HG02678 (cell line): ENCODE data around the gene GCNT3.

ENCODE experiments used
- ATAC-seq: cut with Tn5 transposase; IDR thresholded peaks from one replicate; pipeline ENCODE4 v1.9.1; 2021; ENCODE audit warnings: mild to moderate bottlenecking, moderate library complexity; ENCODE audit not compliant: unreplicated experiment

Gene GCNT3

GRCh38 chr15:59611276-59612260 is at the start of gene GCNT3:
Gene GCNT3, plus strand, starts transcription at chr15:59611783. Its CDS starts 6,456 bp downstream, at chr15:59618239.
- no peak for ATAC-seq

DNA sequence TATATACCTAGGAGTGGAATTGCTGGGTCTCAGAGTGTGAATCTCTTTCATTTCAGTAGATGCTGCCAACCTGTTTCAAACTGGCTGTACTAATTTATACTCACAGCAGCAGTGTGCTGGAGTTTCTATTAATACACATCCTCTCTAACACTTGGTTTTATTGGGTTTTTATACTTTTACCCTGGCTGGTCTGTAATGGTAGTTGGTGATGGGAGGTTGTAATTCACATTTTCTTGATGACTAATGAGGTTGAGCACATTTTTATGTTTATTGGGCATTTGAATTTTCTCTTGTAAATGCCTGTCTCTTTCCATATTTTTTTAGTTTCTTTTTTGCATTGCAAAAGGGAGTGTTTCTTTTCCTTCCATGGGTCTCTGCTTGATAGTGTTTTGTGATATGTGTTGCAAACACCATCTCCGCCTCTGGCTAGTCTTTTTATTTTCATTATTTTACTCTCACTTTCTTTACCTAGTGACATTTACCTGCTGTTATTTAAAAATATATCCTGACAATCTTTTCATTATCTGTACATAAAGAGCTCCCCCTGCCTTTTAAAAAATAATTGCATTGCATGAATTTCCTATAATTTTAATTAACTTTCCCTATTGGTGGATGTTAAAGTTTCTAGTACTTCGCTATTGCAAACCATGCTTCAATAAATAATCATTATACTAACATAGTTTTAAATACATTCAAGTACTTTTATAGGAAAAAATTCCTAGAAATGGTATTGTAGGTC is 49.0 kb upstream of the GCNT3 start:
- no peak for ATAC-seq

DNA sequence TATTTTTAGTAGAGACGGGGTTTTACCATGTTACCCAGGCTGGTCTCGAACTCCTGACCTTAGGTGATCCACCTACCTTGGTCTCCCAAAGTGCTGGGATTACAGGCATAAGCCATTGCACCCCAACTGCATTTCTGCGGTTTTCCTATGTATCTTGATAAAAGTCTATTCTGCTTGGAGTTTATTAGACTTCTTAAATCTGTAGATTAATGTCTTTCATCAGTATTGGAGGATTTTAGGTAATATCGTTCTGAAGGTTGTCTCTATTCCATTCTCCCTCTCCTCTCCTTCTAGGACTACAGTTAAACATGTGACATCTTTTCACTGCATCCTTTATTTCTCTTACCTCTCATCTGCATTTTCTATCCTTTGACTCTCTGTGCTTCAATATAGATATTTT is 46.3 kb upstream of the GCNT3 start:
- ATAC-seq = no peak

- no peak for ATAC-seq
Observed at GRCh38 chr15:59567324-59567723, 44.3 kb upstream of the GCNT3 start.

DNA sequence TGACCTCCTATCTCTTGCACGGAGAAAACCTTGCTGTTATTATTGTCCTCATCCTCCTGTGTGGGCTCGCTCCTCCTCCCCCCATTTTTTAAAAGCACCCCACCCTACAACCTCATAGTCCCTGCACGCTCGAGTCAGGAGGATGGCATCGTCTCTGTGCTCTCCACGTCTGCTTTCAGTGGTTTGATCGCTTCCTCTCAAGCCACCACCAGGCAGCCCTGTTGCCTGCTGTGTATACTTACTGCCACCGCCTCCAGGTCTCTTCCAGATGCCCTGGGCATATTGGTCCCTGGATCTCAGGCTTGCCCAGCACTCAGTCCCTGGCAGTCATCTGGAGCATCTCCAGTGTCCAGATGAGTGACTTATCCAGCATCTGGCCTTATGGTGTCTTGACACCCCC is 42.1 kb upstream of the GCNT3 start:
- ATAC-seq = no peak

DNA sequence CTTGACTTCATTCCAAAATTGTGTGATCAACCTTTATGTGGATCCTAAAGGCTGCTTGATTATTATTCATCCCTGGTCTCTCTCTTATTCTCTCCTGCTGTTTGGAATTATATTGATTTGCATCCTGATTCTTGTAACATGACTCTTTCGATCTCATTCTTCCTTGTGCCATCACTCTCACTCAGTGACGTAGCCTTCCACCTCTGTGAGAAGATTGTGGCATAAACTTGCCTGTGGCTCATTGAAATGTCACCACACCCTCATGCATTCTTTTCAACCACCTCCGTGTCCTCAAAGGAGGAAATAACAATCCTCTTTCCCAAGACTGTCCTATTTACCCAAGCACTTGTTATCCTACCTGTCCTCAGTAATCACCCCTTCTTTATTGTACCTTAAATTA is 41.3 kb upstream of the GCNT3 start:
- ATAC-seq = no peak

DNA sequence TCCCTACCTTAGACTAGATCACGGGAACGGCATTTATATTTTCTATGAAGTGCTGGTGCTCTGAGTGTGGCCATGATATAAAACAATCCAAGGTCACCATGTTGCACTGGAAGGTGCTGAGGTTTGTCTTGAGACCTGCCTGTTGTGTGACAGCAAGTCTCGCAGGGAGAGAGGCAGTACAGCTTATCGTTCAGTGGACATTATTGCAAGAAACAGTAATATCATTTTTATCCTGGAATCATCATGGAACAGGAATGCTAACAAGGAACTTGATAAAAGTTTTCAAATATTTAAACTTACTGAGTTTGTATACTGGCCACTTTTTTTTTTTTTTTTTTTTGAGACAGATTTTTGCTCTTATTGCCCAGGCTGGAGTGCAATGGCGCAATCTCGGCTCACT is 40.0 kb upstream of the GCNT3 start:
- ATAC-seq = no peak

DNA sequence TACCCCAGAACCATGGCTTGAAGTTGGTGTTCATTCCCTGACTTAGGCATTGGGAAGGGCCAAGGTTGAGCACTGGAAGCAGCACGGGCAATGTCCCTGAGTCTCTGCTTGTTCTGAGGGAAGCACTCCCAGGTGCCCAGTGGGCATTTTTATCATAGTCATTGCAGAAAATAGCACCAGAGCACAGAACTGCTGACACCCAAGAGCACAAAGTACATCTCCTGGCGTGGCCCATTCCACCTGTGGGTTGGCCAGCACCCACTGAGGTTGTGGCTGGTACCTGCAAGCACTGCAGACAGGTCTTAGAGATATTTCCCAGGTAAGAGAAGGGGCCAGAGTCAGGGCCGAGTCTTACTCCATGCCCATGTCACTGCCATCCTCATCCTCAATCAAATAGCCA is 28.5 kb upstream of the GCNT3 start:
- no peak for ATAC-seq

GRCh38 chr15:59587085-59587826 is 24.3 kb upstream of the GCNT3 start:
- no peak for ATAC-seq

DNA sequence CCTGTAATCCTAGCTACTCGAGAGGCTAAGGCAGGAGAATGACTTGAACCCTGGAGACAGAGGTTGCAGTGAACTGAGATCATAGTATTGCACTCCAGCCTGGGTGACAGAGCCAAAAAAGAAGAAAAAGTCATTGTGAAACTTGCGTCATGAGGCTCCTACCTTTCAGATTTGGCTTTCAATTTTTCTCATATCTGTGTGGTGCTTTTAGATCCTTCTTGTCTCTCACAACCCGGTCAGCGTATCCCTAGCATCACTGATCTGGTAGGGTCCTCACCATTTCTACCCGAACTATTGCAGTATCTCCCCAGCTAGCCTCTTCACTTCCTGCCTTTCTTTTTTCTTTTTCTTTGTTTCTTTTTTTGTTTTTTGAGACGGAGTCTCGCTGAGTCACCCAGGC is 21.6 kb upstream of the GCNT3 start:
- no peak for ATAC-seq

DNA sequence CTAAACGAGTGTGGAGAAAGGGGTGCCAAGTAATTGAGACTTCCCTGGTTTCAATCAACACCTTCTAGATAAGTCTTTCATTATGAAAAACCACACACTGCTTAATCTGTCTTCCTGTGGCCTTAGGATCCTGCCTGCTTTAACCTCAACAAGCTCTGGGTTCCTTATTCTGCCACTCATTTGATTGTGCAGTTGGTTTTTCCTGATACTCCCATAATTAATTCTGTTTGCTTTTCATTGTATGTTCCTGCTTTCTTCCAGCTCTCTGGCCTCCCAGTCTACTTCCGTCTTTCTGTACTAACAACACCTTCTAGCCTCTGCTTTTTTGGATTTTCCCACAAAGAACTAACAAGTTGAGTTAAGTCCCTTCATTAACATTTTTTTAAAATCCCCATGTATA is 20.2 kb upstream of the GCNT3 start:
- no peak for ATAC-seq

GRCh38 chr15:59594493-59594942 is 17.1 kb upstream of the GCNT3 start:
- no peak for ATAC-seq

- no peak for ATAC-seq
Observed at GRCh38 chr15:59594991-59595390, 16.6 kb upstream of the GCNT3 start.

DNA sequence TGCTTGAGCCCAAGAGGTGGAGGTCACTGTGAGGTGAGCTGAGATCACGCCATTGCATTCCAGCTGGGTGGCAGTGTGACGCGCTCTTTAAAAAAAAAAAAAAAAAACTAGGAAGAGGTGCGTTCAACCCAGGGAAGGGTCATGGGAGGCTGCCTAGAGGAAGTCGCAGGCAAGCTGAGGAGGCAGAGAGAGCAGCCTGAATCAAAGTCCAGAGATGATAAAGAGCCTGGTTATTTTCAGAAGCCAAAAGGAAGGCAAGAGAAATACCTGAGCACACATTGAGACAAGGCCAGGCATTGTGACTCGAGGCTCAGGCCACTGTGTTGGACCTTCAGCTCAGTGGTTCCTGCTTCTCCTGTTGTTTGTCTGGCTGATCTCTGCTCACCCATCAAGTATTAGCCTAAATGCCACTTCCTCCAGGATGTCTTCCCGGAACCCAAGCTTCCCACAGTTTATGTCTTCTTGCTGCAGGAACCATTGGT is 16.1 kb upstream of the GCNT3 start:
- no peak for ATAC-seq

GRCh38 chr15:59596640-59597039 is 14.9 kb upstream of the GCNT3 start:
- no peak for ATAC-seq

GRCh38 chr15:59598461-59598860 is 13.1 kb upstream of the GCNT3 start:
- no peak for ATAC-seq

DNA sequence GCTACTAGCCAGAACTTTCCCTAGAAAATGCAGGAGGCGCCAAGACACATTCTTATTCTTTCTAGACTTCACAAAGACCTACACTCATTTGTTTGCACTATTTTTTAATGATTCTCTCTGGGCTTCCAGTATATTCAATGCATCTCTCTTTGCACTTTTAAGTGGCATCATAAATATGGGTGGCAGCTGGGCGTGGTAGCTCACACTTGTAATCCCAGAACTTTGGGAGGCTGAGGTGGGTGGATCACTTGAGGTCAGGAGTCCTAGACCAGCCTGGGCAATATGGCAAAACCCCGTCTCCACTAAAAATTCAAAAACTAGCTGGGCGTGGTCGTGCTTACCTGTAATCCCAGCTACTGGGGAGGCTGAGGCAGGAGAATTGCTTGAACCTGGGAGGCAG is 5.6 kb upstream of the GCNT3 start:
- ATAC-seq = no peak

GRCh38 chr15:59609730-59610712 is 1.6 kb upstream of the GCNT3 start:
- no peak for ATAC-seq

GRCh38 chr15:59614153-59614552 is 2.6 kb downstream of the GCNT3 start:
- no peak for ATAC-seq

DNA sequence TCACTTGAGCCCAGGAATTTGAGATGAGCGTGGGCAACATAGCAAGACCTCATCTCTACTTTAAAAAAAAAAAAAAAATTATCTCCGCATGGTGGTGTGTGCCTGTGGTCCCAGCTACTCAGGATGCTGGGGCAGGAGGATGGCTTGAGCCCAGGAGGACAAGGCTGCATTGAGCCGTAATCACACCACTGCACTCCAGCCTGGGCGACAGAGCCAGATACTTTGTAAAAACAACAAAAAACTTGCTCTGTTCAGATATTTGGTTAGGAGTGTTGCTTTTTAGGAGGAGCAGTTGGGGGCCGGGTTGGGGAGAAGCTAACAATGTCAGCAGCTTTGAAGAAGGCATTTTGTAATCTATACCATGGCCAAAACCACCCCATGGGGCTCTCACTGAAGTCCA is 4.1 kb downstream of the GCNT3 start:
- no peak for ATAC-seq
